GM23248 (cell line): ENCODE results near the gene BIRC7. TPM values are rescaled to one million over a fixed set of nuclear protein-coding genes. Genes with fewer than 3 reads are reported as not detected.

ENCODE experiments used
- DNase-seq: peaks from one replicate; pipeline ENCODE4 v3.0.0-alpha.2; 2015
- H2AFZ ChIP-seq: fragments of 200-600 bp; sonication (generic); 2 replicates; pipeline ENCODE4 v1.6.1; 2016; ENCODE audit warnings: antibody characterized with exemption
- H3F3A ChIP-seq: fragments of 200-600 bp; sonication (generic); 2 replicates; pipeline ENCODE4 v1.6.1; 2016; ENCODE audit warnings: mild to moderate bottlenecking, antibody characterized with exemption, mixed run types; ENCODE audit not compliant: insufficient read depth
- H3K27ac ChIP-seq: fragments of 200-600 bp; sonication (generic); 2 replicates; pipeline ENCODE4 v1.5.1; 2016; ENCODE audit warnings: mild to moderate bottlenecking
- H3K27me3 ChIP-seq: fragments of 200-600 bp; sonication (generic); replicated peaks from 2 replicates; pipeline ENCODE4 v1.6.1; 2016; ENCODE audit warnings: mild to moderate bottlenecking; ENCODE audit not compliant: insufficient read depth
- H3K36me3 ChIP-seq: fragments of 200-600 bp; sonication (generic); 2 replicates; pipeline ENCODE4 v1.6.1; 2016; ENCODE audit warnings: low read depth, mild to moderate bottlenecking
- H3K4me1 ChIP-seq: fragments of 200-600 bp; sonication (generic); 2 replicates; pipeline ENCODE4 v1.6.1; 2016; ENCODE audit warnings: mild to moderate bottlenecking; ENCODE audit not compliant: insufficient read depth
- H3K4me2 ChIP-seq: fragments of 200-600 bp; sonication (generic); one replicate; pipeline ENCODE4 v1.6.1; 2016; ENCODE audit warnings: mild to moderate bottlenecking; ENCODE audit not compliant: unreplicated experiment
- H3K4me3 ChIP-seq: fragments of 200-600 bp; sonication (generic); 2 replicates; pipeline ENCODE4 v1.5.1; 2016; ENCODE audit warnings: mild to moderate bottlenecking
- H3K79me2 ChIP-seq: fragments of 200-600 bp; sonication (generic); 2 replicates; pipeline ENCODE4 v1.6.1; 2016; ENCODE audit warnings: mild to moderate bottlenecking; ENCODE audit not compliant: insufficient read depth
- H3K9ac ChIP-seq: fragments of 200-600 bp; sonication (generic); 2 replicates; pipeline ENCODE4 v1.6.1; 2016; ENCODE audit warnings: mild to moderate bottlenecking
- H3K9me2 ChIP-seq: fragments of 200-600 bp; sonication (generic); 2 replicates; pipeline ENCODE4 v1.6.1; 2016; ENCODE audit warnings: mixed run types, mild to moderate bottlenecking, moderate library complexity; ENCODE audit not compliant: insufficient read depth
- H3K9me3 ChIP-seq: fragments of 200-600 bp; sonication (generic); one replicate; pipeline ENCODE4 v1.6.1; 2017; ENCODE audit warnings: low read depth
- H4K20me1 ChIP-seq: fragments of 200-600 bp; sonication (generic); 2 replicates; pipeline ENCODE4 v1.6.0; 2016; ENCODE audit not compliant: insufficient read depth
- EZH2 ChIP-seq: fragments of 200-600 bp; sonication (generic); IDR thresholded peaks from 2 replicates; pipeline ENCODE4 v1.6.1; 2018; ENCODE audit warnings: antibody characterized with exemption, mild to moderate bottlenecking; ENCODE audit not compliant: insufficient read depth, poor library complexity, severe bottlenecking
- EZH2phosphoT487 ChIP-seq: fragments of 200-600 bp; sonication (generic); IDR thresholded peaks from 2 replicates; pipeline ENCODE4 v1.6.1; 2018; ENCODE audit warnings: antibody characterized with exemption, moderate library complexity, mild to moderate bottlenecking, low read depth; ENCODE audit not compliant: insufficient read depth
- WGBS, 2 experiments: methylation state at CpG; one replicate each; pipeline ENCODE4 v1.1.6; 2015 to 2017; ENCODE audit warnings: low lambda C conversion rate in 2 of 2, low coverage in 1 of 2; ENCODE audit errors: missing lambda C conversion rate in 2 of 2; 5-methylcytosine and 5-hydroxymethylcytosine counted together
- in situ Hi-C: fragments of 300-500 bp; cut with MboI; formaldehyde crosslinking; loops from 2 replicates; pipeline ENCODE4 v1.15.0; 2020
- polyA plus RNA-seq: library from polyadenylated mRNA; unstranded; fragments of >200 nt; fragmentation: Nextera tagmentation; extraction: Ambion mirVana; gene quantifications from 2 replicates; pipeline ENCODE4 v1.2.1, GENCODE V29; 2016
- total RNA-seq: library from RNA; depleted of rRNA; stranded (reverse); fragments of >200 nt; shearing (Covaris generic); gene quantifications from 2 replicates; pipeline ENCODE4 v1.2.3, GENCODE V29; 2014

The BIRC7 gene
- total and polyA plus RNA-seq, 2 experiments from 2014 or later = not detected

DNA sequence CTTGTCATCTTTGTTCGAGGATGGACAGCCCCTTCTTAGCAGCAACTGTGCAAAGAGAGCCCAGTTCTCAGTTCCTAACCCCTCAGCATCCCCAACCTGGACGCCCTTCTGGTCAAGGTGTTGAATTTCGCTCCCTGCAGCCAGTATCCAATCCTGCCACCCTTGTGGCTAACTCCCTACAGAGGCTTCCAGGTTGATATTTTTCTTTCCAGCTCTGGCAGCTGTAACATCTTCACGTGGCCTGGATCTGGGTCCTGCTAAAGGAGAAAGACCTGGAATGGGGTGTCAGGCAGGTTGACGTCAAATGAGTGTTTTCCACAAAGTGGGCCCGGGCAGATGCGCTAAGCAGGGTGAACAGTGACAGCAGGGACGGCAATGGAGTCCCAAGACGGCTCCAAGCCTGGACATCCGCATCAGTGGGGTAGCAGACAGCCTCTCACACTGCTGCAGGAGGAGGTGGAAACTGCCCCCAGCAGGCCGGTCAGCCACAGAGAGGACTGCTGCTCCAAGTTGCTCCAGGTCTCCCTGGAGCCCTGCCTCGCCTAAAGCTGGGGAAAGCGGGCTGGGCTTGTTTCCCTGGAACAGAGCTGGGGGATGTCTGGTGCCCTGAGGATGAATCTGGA, 18.7 kb upstream of the BIRC7 start:
- Histone ChIP-seq H3K4me2 (peak overlapping the region; percentile 93), H4K20me1 (peaks cover 8% of the 10 kb centered on the region; the same call in 1 of the 2 replicates), H3K9ac (peak overlapping the region; percentile 85), H3K4me3 (peak overlapping the region; percentile 87), H3K79me2 (peaks cover 38% of the 10 kb centered on the region), H3K27me3 (peaks cover 9% of the 10 kb centered on the region; the same call in 1 of the 2 replicates), H3K4me1 (peaks cover 15% of the 10 kb centered on the region), H3F3A (no peaks in the 10 kb centered on the region), H3K36me3 (peaks cover 16% of the 10 kb centered on the region; the same call in 1 of the 2 replicates), H3K9me2 (no peaks in the 10 kb centered on the region), H2AFZ (peak overlapping the region; percentile 97), H3K9me3 (no peaks in the 10 kb centered on the region), H3K27ac (no peak overlapping the region)
- DNase-seq = no peak
- in situ Hi-C loops = no loop called here
- TF ChIP-seq EZH2 (no peak), EZH2phosphoT487 (no peak)
- WGBS, 2 experiments = 59 to 62% methylated on average over 12 to 13 of the region's 13 CpGs

DNA sequence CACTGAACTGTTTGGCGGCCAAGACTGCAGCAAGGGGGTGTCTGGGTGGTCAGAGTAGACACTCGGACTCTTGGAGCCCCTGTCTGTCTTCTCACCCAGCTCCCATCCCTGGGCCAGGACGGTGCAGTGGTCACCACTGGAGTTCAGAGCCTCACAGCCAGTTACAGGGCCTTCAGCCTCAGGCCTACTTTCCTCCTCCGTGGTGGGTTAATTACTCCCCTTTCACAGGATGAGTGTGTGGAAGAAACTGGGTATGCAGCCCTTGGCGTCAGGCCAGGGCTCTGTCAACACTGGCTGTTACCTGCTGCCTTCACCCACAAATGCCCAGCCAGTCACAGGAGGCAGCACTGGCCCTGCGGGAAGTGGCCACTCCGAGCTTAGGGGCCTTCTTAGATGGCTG, 18.0 kb upstream of the BIRC7 start:
- Histone ChIP-seq H3F3A (no peaks in the 10 kb centered on the region), H3K27ac (no peak overlapping the region), H3K36me3 (peaks cover 15% of the 10 kb centered on the region; the same call in 1 of the 2 replicates), H3K9me2 (no peaks in the 10 kb centered on the region), H3K9me3 (no peaks in the 10 kb centered on the region), H3K79me2 (peaks cover 30% of the 10 kb centered on the region), H3K4me2 (no peak overlapping the region), H3K9ac (no peak overlapping the region), H3K4me1 (peaks cover 15% of the 10 kb centered on the region), H4K20me1 (peaks cover 4% of the 10 kb centered on the region; the same call in 1 of the 2 replicates), H3K27me3 (peaks cover 9% of the 10 kb centered on the region; the same call in 1 of the 2 replicates), H2AFZ (no peak overlapping the region), H3K4me3 (no peak overlapping the region)
- TF ChIP-seq EZH2 = no peak
- no peak for TF ChIP-seq EZH2phosphoT487
- WGBS, 2 experiments = 80 to 82% methylated on average over 7 of the region's 7 CpGs
- in situ Hi-C loops = no loop called here
- DNase-seq = no peak

DNA sequence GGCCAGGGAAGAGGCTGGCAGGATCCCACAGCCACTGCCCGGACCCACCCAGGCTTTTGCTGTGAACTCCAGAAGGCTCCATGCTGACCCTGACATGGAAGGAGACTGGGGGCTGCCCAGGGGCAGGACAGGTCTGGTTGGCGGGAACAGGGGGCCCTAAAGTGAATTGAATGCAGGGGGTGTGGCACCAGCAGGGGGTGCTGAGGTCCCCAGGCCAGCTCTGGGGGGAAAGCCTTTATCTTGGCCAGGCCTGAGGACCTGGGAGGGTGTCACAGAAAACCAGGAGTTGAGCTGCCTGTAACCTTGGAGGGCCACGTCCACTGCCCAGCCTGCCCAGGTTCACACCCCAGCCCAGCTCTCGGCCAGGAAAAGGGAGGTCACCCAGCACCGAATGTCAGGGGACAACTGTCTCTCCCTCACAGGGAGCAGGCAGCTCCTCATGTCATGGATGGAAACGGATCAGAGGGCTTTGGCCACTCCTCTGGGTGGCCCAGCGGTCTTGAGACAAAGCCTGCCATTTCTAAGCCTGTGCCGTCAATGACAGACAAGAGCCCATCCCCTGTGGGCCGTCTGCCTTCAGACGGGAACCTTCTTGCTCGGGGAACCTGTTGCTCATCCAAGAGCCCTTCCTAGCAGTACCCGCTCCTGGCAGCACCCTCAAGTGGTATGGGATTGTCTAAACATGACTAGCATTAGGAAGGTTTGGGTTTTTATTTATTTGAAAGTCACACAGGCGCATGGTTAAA, 16.8 kb upstream of the BIRC7 start:
- in situ Hi-C loops = no loop called here
- H3K36me3 ChIP-seq = 0 out of 2 replicates have a peak, but pooled peaks cover 4% of the 10 kb centered on the region
- no peak overlapping the region for H3K4me2 ChIP-seq
- H3K79me2 ChIP-seq = peaks cover 19% of the 10 kb centered on the region
- no peak overlapping the region for H2AFZ ChIP-seq
- TF ChIP-seq EZH2phosphoT487 (no peak), EZH2 (no peak)
- no peaks in the 10 kb centered on the region for H3K9me2 ChIP-seq
- H3K4me1 ChIP-seq = peaks cover 14% of the 10 kb centered on the region
- WGBS, 2 experiments = 47 to 51% methylated on average over 12 to 13 of the region's 13 CpGs
- H3K27ac ChIP-seq = no peak overlapping the region
- no peak overlapping the region for H3K4me3 ChIP-seq
- no peak overlapping the region for H3K9ac ChIP-seq
- peaks cover 9% of the 10 kb centered on the region; the same call in 1 of the 2 replicates for H3K27me3 ChIP-seq
- H3K9me3 ChIP-seq = no peaks in the 10 kb centered on the region
- no peaks in the 10 kb centered on the region for H3F3A ChIP-seq
- DNase-seq = no peak
- no peaks in the 10 kb centered on the region; the same call in 1 of the 2 replicates for H4K20me1 ChIP-seq

DNA sequence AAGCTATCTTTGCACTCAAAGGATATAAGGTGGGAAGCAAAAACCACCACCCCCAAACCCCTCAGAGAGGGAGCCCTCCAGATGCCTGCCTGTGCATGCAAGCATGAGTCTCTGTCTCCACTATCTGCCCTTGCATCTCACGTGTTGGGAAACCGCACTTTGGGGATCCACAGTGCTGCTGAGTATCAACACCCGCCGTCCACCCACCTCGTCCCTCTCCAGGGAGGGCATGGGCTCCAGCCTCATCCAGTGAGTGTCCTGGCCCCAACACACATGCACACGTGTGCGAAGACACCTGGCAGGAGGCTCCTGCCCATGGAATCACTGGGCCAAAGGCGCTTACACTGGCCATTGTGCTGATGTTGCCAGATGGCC, 16.3 kb upstream of the BIRC7 start:
- DNase-seq = no peak
- Histone ChIP-seq H3K4me2 (no peak overlapping the region), H3K79me2 (peaks cover 13% of the 10 kb centered on the region), H3K27ac (no peak overlapping the region), H3K27me3 (peaks cover 9% of the 10 kb centered on the region; the same call in 1 of the 2 replicates), H3F3A (no peaks in the 10 kb centered on the region), H2AFZ (no peak overlapping the region), H3K4me3 (no peak overlapping the region), H4K20me1 (no peaks in the 10 kb centered on the region), H3K4me1 (peaks cover 8% of the 10 kb centered on the region), H3K9ac (no peak overlapping the region), H3K9me2 (no peaks in the 10 kb centered on the region), H3K9me3 (no peaks in the 10 kb centered on the region), H3K36me3 (no peaks in the 10 kb centered on the region)
- in situ Hi-C loops = no loop called here
- TF ChIP-seq EZH2phosphoT487 = no peak
- no peak for TF ChIP-seq EZH2
- 44 to 48% methylated on average over 8 of the region's 8 CpGs for WGBS, 2 experiments
